HG03571 (cell line): Measurements from ENCODE around the gene ELMO1.

ENCODE experiments used
- ATAC-seq: cut with Tn5 transposase; IDR thresholded peaks from one replicate; pipeline ENCODE4 v1.9.1; 2021; ENCODE audit not compliant: unreplicated experiment

Gene ELMO1

GRCh38 chr7:37109016-37109683 lies 339.5 kb downstream of the ELMO1 start:
- no peak for ATAC-seq

GRCh38 chr7:37108615-37109014 lies 340.0 kb downstream of the ELMO1 start:
- ATAC-seq: no peak

GRCh38 chr7:37107047-37107750 lies 341.5 kb downstream of the ELMO1 start:
- no peak for ATAC-seq

- ATAC-seq: no peak
These were observed 342.9 kb downstream of the ELMO1 start for GRCh38 chr7:37105762-37106161.

- ATAC-seq: no peak
These were observed 343.7 kb downstream of the ELMO1 start for GRCh38 chr7:37104822-37105518.

- no peak for ATAC-seq
These were observed 346.0 kb downstream of the ELMO1 start for GRCh38 chr7:37102518-37103137.

GRCh38 chr7:37100735-37101331 lies 347.8 kb downstream of the ELMO1 start:
- ATAC-seq: no peak

- no peak for ATAC-seq
These were observed 349.9 kb downstream of the ELMO1 start for GRCh38 chr7:37098762-37099161.

- ATAC-seq: no peak
These were observed 350.7 kb downstream of the ELMO1 start for GRCh38 chr7:37097983-37098382.

GRCh38 chr7:37097276-37097675 lies 351.4 kb downstream of the ELMO1 start:
- no peak for ATAC-seq

GRCh38 chr7:37096341-37096740 lies 352.3 kb downstream of the ELMO1 start:
- no peak for ATAC-seq

- no peak for ATAC-seq
These were observed 353.5 kb downstream of the ELMO1 start for GRCh38 chr7:37095122-37095521.

GRCh38 chr7:37093257-37093656 lies 355.4 kb downstream of the ELMO1 start:
- ATAC-seq: no peak

GRCh38 chr7:37092548-37092947 lies 356.1 kb downstream of the ELMO1 start:
- ATAC-seq: no peak

GRCh38 chr7:37089972-37090371 lies 358.7 kb downstream of the ELMO1 start:
- no peak for ATAC-seq

GRCh38 chr7:37085600-37085999 lies 363.1 kb downstream of the ELMO1 start:
- ATAC-seq: no peak

- no peak for ATAC-seq
These were observed 364.4 kb downstream of the ELMO1 start for GRCh38 chr7:37084303-37084702.

- no peak for ATAC-seq
These were observed 365.2 kb downstream of the ELMO1 start for GRCh38 chr7:37083311-37084096.

GRCh38 chr7:37081436-37081835 lies 367.2 kb downstream of the ELMO1 start:
- no peak for ATAC-seq

GRCh38 chr7:37079420-37079819 lies 369.2 kb downstream of the ELMO1 start:
- no peak for ATAC-seq
